ENCODE results near the gene BTNL9. TPM values are rescaled to one million over a fixed set of nuclear protein-coding genes. Genes with fewer than 3 reads are reported as not detected.

BTNL9 gene
- polyA plus RNA-seq, 3 donors = not detected

GRCh38 chr5:181031716-181032115 is 8.3 kb upstream of the BTNL9 start:
- H3K4me3 Mint-ChIP-seq = no peak overlapping the region
- H3K27me3 Mint-ChIP-seq (ENCODE audit: low read depth in 3 of 3) = peaks cover 6 to 16% (median 12%) of the 10 kb centered on the region in 3 donors

GRCh38 chr5:181035991-181036815 is 3.9 kb upstream of the BTNL9 start:
- Mint-ChIP-seq H3K27ac (no peak overlapping the region), H3K27me3 (ENCODE audit: low read depth in 3 of 3) (peaks cover 6 to 22% (median 16%) of the 10 kb centered on the region in 3 donors), H3K4me1 (no peaks in the 10 kb centered on the region), H3K36me3 (no peaks in the 10 kb centered on the region), H3K4me3 (no peak overlapping the region), H3K9me3 (peaks cover 2 to 15% (median 5%) of the 10 kb centered on the region in 7 donors)
- Histone ChIP-seq H3K27ac (ENCODE audit: low read depth in 1 of 2, low read length in 2 of 2) (no peak overlapping the region), H3K79me2 (ENCODE audit: insufficient read depth, low read length) (no peaks in the 10 kb centered on the region), H3K4me1 (ENCODE audit: control insufficient read depth in 1 of 2, insufficient read depth in 2 of 2, low read length in 2 of 2) (no peaks in the 10 kb centered on the region), H3K36me3 (replicated peaks in 1 of 2; ENCODE audit: control insufficient read depth in 1 of 2, insufficient read depth in 2 of 2, low read length in 2 of 2) (no peaks in the 10 kb centered on the region), H3K9ac (ENCODE audit: insufficient read depth, low read length, poor library complexity, severe bottlenecking) (no peak overlapping the region), H3K9me3 (replicated peaks in 1 of 2; ENCODE audit: control insufficient read depth in 1 of 2, insufficient read depth in 1 of 2, low read length in 2 of 2) (peaks cover 0 to 3% of the 10 kb centered on the region in 2 donors), H3K27me3 (ENCODE audit: control insufficient read depth in 2 of 2, insufficient read depth in 2 of 2, low read length in 2 of 2) (no peaks in the 10 kb centered on the region), H4K20me1 (ENCODE audit: insufficient read depth, low read length) (no peaks in the 10 kb centered on the region), H3K4me3 (replicated peaks in 1 of 3; ENCODE audit: low read depth in 2 of 3, low read length in 3 of 3) (no peak overlapping the region), H3K4me2 (replicated peaks; ENCODE audit: extremely low read depth, low read length, poor library complexity, severe bottlenecking) (no peak overlapping the region), H2AFZ (ENCODE audit: insufficient read depth, low read depth, low read length, poor library complexity, severe bottlenecking) (no peak overlapping the region)
- WGBS (ENCODE audit: insufficient coverage) = 93% methylated on average over 9 of the region's 20 CpGs
- DNase-seq = no peak
- intact Hi-C loops (cut with micrococcal nuclease) = no loop called here
- no peak for TF ChIP-seq CTCF (IDR thresholded peaks at IDR 0.05)

More at GRCh38 chr5:181031716-181032115, 8.3 kb upstream of the BTNL9 start:
- DNase-seq = no peak
- intact Hi-C loops (cut with micrococcal nuclease) = no loop called here
- Mint-ChIP-seq H3K36me3 (no peaks in the 10 kb centered on the region), H3K9me3 (peaks cover 5 to 16% (median 8%) of the 10 kb centered on the region in 7 donors), H3K27ac (no peak overlapping the region), H3K4me1 (no peaks in the 10 kb centered on the region)
- Histone ChIP-seq H4K20me1 (ENCODE audit: insufficient read depth, low read length) (no peaks in the 10 kb centered on the region), H3K36me3 (replicated peaks in 1 of 2; ENCODE audit: control insufficient read depth in 1 of 2, insufficient read depth in 2 of 2, low read length in 2 of 2) (no peaks in the 10 kb centered on the region), H3K27ac (ENCODE audit: low read depth in 1 of 2, low read length in 2 of 2) (no peak overlapping the region), H3K27me3 (ENCODE audit: control insufficient read depth in 2 of 2, insufficient read depth in 2 of 2, low read length in 2 of 2) (no peaks in the 10 kb centered on the region), H3K4me3 (replicated peaks in 1 of 3; ENCODE audit: low read depth in 2 of 3, low read length in 3 of 3) (no peak overlapping the region), H3K9me3 (replicated peaks in 1 of 2; ENCODE audit: control insufficient read depth in 1 of 2, insufficient read depth in 1 of 2, low read length in 2 of 2) (peaks cover 0 to 9% of the 10 kb centered on the region in 2 donors), H3K9ac (ENCODE audit: insufficient read depth, low read length, poor library complexity, severe bottlenecking) (no peak overlapping the region), H3K4me2 (replicated peaks; ENCODE audit: extremely low read depth, low read length, poor library complexity, severe bottlenecking) (no peak overlapping the region), H3K4me1 (ENCODE audit: control insufficient read depth in 1 of 2, insufficient read depth in 2 of 2, low read length in 2 of 2) (no peaks in the 10 kb centered on the region), H2AFZ (ENCODE audit: insufficient read depth, low read depth, low read length, poor library complexity, severe bottlenecking) (no peak overlapping the region), H3K79me2 (ENCODE audit: insufficient read depth, low read length) (no peaks in the 10 kb centered on the region)
- 100% methylated on average over 3 of the region's 3 CpGs for WGBS (ENCODE audit: insufficient coverage)
- TF ChIP-seq CTCF (IDR thresholded peaks at IDR 0.05) = no peak

All from CD14-positive monocyte (primary cell).